ENCODE measurements around the gene CNGA3.
A peak's percentile ranks its signal among the peaks of the same experiment; 100 is the strongest.

CNGA3 gene

GRCh38 chr2:98327776-98328175 is 18.5 kb upstream of the CNGA3 start:
- no peak for DNase-seq (ENCODE audit: low read depth)

- DNase-seq (ENCODE audit: low read depth) = no peak
Observed at GRCh38 chr2:98329549-98329948, 16.7 kb upstream of the CNGA3 start.

- no peak for DNase-seq (ENCODE audit: low read depth)
Observed at GRCh38 chr2:98332989-98333388, 13.3 kb upstream of the CNGA3 start.

GRCh38 chr2:98333922-98334321 is 12.3 kb upstream of the CNGA3 start:
- peak; percentile 28 for DNase-seq (ENCODE audit: low read depth)

GRCh38 chr2:98334439-98335078 is 11.7 kb upstream of the CNGA3 start:
- DNase-seq (ENCODE audit: low read depth) = peak; percentile 97

- no peak for DNase-seq (ENCODE audit: low read depth)
Observed at GRCh38 chr2:98335271-98335670, 11.0 kb upstream of the CNGA3 start.

- DNase-seq (ENCODE audit: low read depth) = no peak
Observed at GRCh38 chr2:98341241-98341640, 5.0 kb upstream of the CNGA3 start.

- DNase-seq (ENCODE audit: low read depth) = no peak
Observed at GRCh38 chr2:98343285-98343684, 3.0 kb upstream of the CNGA3 start.

GRCh38 chr2:98347298-98348065 is 1.2 kb downstream of the CNGA3 start:
- DNase-seq (ENCODE audit: low read depth) = no peak

- DNase-seq (ENCODE audit: low read depth) = peak; percentile 1
Observed at GRCh38 chr2:98348066-98348561, 1.9 kb downstream of the CNGA3 start.

GRCh38 chr2:98350411-98350810 is 4.2 kb downstream of the CNGA3 start:
- no peak for DNase-seq (ENCODE audit: low read depth)

GRCh38 chr2:98355881-98356280 is 9.6 kb downstream of the CNGA3 start:
- DNase-seq (ENCODE audit: low read depth) = no peak

GRCh38 chr2:98356729-98357128 is 10.5 kb downstream of the CNGA3 start:
- no peak for DNase-seq (ENCODE audit: low read depth)

GRCh38 chr2:98357849-98358248 is 11.6 kb downstream of the CNGA3 start:
- DNase-seq (ENCODE audit: low read depth) = no peak

- no peak for DNase-seq (ENCODE audit: low read depth)
Observed at GRCh38 chr2:98359986-98360385, 13.7 kb downstream of the CNGA3 start.

GRCh38 chr2:98367721-98368120 is 21.5 kb downstream of the CNGA3 start:
- no peak for DNase-seq (ENCODE audit: low read depth)

- DNase-seq (ENCODE audit: low read depth) = no peak
Observed at GRCh38 chr2:98369710-98370239, 23.5 kb downstream of the CNGA3 start.

- no peak for DNase-seq (ENCODE audit: low read depth)
Observed at GRCh38 chr2:98372121-98372520, 25.9 kb downstream of the CNGA3 start.

- DNase-seq (ENCODE audit: low read depth) = no peak
Observed at GRCh38 chr2:98372579-98372978, 26.3 kb downstream of the CNGA3 start.

GRCh38 chr2:98374286-98374685 is 28.0 kb downstream of the CNGA3 start:
- no peak for DNase-seq (ENCODE audit: low read depth)

GRCh38 chr2:98374958-98375570 is 28.8 kb downstream of the CNGA3 start:
- no peak for DNase-seq (ENCODE audit: low read depth)

- DNase-seq (ENCODE audit: low read depth) = no peak
Observed at GRCh38 chr2:98376301-98376910, 30.1 kb downstream of the CNGA3 start.

Measured in EH (cell line).